Brain microvascular endothelial cell (primary cell): ENCODE measurements around the gene SPINK14.

ENCODE experiments used
- DNase-seq: peaks from one replicate; pipeline ENCODE4 v3.0.0-alpha.2; 2020
- H3K27ac ChIP-seq: fragments of 250-450 bp; sonication (Bioruptor Pico); 2 replicates; pipeline ENCODE4 v1.5.1; 2020; ENCODE audit warnings: mild to moderate bottlenecking, moderate library complexity
- H3K27me3 ChIP-seq: fragments of 250-450 bp; sonication (Bioruptor Pico); replicated peaks from 2 replicates; pipeline ENCODE4 v1.5.1; 2020; ENCODE audit warnings: mild to moderate bottlenecking
- H3K36me3 ChIP-seq: fragments of 250-450 bp; sonication (Bioruptor Pico); replicated peaks from 2 replicates; pipeline ENCODE4 v1.5.1; 2020; ENCODE audit warnings: mild to moderate bottlenecking
- H3K4me3 ChIP-seq: 2 replicates; pipeline ENCODE4 v1.5.1; 2011; ENCODE audit warnings: low read depth, mild to moderate bottlenecking, control low read depth, low read length, moderate library complexity
- in situ Hi-C: cut with HindIII; loops from 2 replicates; pipeline ENCODE4 v1.10.0; 2017; ENCODE audit warnings: low sequenced_read_pairs, low pct_ligation_motif_present
- TF ChIP-seq, protein P1 (sequence below): IDR thresholded peaks from 2 replicates; pipeline ENCODE4 v1.5.1; 2011; ENCODE audit warnings: low read depth, mild to moderate bottlenecking, moderate library complexity, low read length, control low read depth, inconsistent platforms; ENCODE audit errors: missing control alignments

The SPINK14 gene

DNA sequence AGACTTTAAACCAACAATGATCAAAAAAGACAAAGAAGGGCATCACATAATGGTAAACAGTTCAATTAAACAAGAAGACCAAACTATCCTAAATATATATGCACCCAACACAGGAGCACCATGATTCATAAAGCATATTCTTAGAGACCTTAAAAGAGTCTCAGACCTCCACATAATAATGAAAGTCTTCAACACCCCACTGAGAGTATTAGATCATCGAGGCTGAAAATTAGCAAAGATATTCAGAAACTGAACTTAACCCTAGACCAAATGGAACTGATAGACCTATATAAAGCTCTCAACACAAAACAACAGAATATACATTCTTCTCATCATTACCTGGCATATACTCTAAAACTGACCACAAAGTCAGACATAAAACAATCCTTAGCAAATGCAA is 11.7 kb upstream of the SPINK14 start:
- in situ Hi-C loops, result no loop called here
- DNase-seq, result no peak

DNA sequence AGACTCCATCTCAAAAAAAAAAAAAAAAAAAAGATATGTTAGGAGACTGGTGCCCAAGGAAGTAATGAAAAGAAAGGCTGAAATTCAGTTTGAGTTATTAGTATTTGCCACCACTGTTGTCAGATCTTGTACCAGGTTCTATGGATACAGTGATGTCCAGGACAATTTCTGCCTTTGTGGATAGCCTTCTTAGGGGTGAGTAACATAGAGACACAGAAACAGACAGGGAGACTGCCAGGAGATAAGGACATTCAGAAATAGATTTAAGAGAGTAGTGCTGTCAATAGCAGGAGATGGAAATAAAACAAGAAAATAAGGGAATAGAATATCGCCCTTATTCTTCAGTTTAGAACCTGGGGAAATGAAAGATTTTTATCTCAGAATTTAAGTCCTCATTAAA is 6.3 kb upstream of the SPINK14 start:
- TF ChIP-seq, protein P1, sequence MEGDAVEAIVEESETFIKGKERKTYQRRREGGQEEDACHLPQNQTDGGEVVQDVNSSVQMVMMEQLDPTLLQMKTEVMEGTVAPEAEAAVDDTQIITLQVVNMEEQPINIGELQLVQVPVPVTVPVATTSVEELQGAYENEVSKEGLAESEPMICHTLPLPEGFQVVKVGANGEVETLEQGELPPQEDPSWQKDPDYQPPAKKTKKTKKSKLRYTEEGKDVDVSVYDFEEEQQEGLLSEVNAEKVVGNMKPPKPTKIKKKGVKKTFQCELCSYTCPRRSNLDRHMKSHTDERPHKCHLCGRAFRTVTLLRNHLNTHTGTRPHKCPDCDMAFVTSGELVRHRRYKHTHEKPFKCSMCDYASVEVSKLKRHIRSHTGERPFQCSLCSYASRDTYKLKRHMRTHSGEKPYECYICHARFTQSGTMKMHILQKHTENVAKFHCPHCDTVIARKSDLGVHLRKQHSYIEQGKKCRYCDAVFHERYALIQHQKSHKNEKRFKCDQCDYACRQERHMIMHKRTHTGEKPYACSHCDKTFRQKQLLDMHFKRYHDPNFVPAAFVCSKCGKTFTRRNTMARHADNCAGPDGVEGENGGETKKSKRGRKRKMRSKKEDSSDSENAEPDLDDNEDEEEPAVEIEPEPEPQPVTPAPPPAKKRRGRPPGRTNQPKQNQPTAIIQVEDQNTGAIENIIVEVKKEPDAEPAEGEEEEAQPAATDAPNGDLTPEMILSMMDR, result no peak
- no peaks in the 10 kb centered on the region for H3K36me3 ChIP-seq
- no peak for DNase-seq
- no peaks in the 10 kb centered on the region for H3K27me3 ChIP-seq
- in situ Hi-C loops, result no loop called here
- H3K27ac ChIP-seq, result no peak overlapping the region
- H3K4me3 ChIP-seq, result no peak overlapping the region

More for the DNA sequence above, 11.7 kb upstream of the SPINK14 start:
- Histone ChIP-seq H3K27me3 (no peaks in the 10 kb centered on the region), H3K27ac (no peak overlapping the region), H3K4me3 (no peak overlapping the region), H3K36me3 (no peaks in the 10 kb centered on the region)
- TF ChIP-seq, protein P1, result no peak

DNA sequence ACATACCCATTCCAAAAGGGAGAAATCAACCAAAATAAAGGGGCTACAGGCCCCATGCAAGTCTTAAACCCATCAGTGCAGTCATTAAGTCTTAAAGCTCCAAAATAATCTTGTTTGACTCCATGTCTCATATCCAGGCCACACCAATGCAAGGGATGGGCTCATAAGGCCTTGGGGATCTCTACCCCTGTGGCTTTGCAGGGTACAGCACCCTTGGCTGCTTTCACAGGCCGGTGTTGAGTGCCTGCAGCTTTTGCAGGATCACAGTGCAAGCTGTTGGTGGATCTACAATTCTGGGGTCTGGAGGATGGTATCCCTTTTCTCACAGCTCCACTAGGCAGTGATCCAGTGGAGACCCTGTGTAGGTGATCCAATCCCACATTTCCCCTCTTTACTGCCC is 5.0 kb upstream of the SPINK14 start:
- Histone ChIP-seq H3K36me3 (no peaks in the 10 kb centered on the region), H3K27me3 (no peaks in the 10 kb centered on the region), H3K27ac (no peak overlapping the region), H3K4me3 (no peak overlapping the region)
- in situ Hi-C loops, result no loop called here
- DNase-seq, result no peak
- TF ChIP-seq, protein P1, result no peak

DNA sequence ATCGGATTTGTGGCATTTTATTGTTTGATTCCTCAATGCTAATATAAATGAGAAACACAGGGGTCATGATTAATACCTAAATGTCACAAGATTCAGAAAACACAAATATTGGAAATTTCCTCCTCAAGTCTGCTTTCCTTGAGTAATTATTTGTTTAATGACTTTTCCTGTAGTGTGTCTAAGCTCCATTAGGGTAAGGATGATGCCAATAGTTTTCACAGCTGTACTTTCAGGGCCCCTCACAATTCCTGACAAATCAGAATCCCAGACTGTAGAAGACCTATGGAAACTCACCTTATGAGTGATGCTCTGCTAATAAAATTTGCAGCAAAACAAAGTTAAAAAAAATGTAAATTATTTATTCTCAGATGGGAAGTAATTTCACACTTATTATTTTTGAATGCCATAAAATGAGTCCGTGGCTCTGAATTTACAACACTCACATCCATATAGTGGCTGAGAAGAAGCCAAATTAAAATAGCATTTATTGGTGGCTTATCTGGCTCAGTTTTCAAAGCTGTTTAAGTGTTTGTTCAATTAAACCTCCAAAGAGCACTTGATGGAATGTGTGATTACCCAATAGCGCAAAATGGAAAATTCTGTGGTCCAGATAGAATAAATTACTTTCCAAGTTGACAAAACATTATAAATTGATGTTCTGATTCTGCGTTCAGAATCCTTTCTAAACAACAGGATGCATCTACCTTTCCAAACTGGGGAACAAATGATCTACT is 1.6 kb upstream of the SPINK14 start:
- TF ChIP-seq, protein P1, result no peak
- H3K36me3 ChIP-seq, result no peaks in the 10 kb centered on the region
- in situ Hi-C loops, result no loop called here
- H3K4me3 ChIP-seq, result no peak overlapping the region
- no peak overlapping the region for H3K27ac ChIP-seq
- DNase-seq, result no peak
- H3K27me3 ChIP-seq, result no peaks in the 10 kb centered on the region

DNA sequence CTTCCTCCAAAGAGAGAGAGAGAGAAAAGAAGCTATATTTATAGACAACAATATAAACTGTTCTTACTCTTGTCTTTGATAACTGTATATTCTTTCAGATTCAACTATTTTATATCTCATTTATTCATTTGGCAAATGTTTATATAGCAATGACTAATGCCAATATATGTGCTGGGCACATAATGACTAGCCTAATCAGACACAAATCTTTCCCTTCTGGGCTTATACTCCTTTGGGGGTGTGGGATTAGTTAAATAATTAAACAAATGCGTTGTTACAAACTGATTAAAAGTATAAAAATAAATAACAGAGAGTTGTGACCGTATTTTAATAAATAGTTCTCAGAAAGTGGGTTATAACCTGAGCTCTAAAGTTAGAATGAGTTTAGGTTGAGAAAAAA is 4.0 kb downstream of the SPINK14 start:
- no peak overlapping the region for H3K4me3 ChIP-seq
- DNase-seq, result no peak
- TF ChIP-seq, protein P1, result no peak
- H3K36me3 ChIP-seq, result no peaks in the 10 kb centered on the region
- H3K27ac ChIP-seq, result no peak overlapping the region
- no peaks in the 10 kb centered on the region for H3K27me3 ChIP-seq
- in situ Hi-C loops, result no loop called here

DNA sequence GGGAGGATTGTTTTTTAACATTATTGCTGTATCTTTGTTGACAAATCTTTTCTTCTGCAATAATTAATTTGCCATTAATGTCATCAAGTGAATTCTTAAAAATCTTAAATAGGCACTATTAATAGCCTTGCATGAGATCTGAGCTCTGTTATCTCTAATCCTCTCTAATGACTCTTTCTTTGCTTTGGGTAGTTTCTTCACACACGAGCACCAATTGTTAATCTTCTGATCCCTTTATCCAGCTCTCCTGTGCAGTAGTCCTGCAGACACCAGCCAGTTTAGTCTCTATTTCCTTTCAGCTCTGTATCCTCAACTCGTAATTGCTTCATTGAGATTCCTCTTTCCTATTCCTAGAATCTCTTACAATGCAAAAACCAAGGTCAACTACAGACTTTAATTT is 8.1 kb downstream of the SPINK14 start:
- H3K36me3 ChIP-seq, result no peaks in the 10 kb centered on the region
- no peak for DNase-seq
- in situ Hi-C loops, result no loop called here
- H3K4me3 ChIP-seq, result no peak overlapping the region
- H3K27ac ChIP-seq, result no peak overlapping the region
- TF ChIP-seq, protein P1, result no peak
- no peaks in the 10 kb centered on the region for H3K27me3 ChIP-seq
